H1 (cell line): ENCODE measurements around the gene CHPF2.
A peak's percentile ranks its signal among the peaks of the same experiment; 100 is the strongest.

Experiments used
- CHD2 ChIP-seq: IDR thresholded peaks from 2 replicates; pipeline ENCODE4 v1.6.1; 2012; ENCODE audit warnings: low read length, improper control_type of control experiment
- EZH2 ChIP-seq: fragments of 200-600 bp; sonication (generic); IDR thresholded peaks from 2 replicates; pipeline ENCODE4 v1.7.1; 2012; ENCODE audit warnings: low read depth, mild to moderate bottlenecking, moderate library complexity, low read length, inconsistent platforms; ENCODE audit not compliant: severe bottlenecking
- GABPA ChIP-seq: IDR thresholded peaks from 2 replicates; pipeline ENCODE4 v1.6.1; 2011; ENCODE audit warnings: mild to moderate bottlenecking, low read length, moderate library complexity, borderline replicate concordance; ENCODE audit not compliant: insufficient read depth
- HDAC6 ChIP-seq: IDR thresholded peaks from one replicate; pipeline ENCODE4 v1.7.1; 2012; ENCODE audit warnings: low read depth, mild to moderate bottlenecking, inconsistent platforms, low read length, moderate library complexity
- KDM5A ChIP-seq: fragments of 200-600 bp; IDR thresholded peaks from 2 replicates; pipeline ENCODE4 v1.7.1; 2012; ENCODE audit warnings: mild to moderate bottlenecking, low read length, inconsistent platforms, mixed read lengths
- MAX ChIP-seq: IDR thresholded peaks from 2 replicates; pipeline ENCODE4 v1.6.1; 2012; ENCODE audit warnings: inconsistent platforms
- PHF8 ChIP-seq: fragments of 200-600 bp; sonication (generic); conservative IDR thresholded peaks from 2 replicates; pipeline ENCODE4 v1.7.1; 2012; ENCODE audit warnings: low read depth, mild to moderate bottlenecking, inconsistent platforms, low read length, moderate library complexity
- POLR2A ChIP-seq, 2 experiments: IDR thresholded peaks; 1 replicate in 1 of 2; 2 replicates in 1 of 2; pipeline ENCODE4 v1.6.1; 2011; ENCODE audit warnings: low read depth in 2 of 2, low read length in 2 of 2, mild to moderate bottlenecking in 2 of 2; ENCODE audit errors: control extremely low read depth in 1 of 2
- POLR2AphosphoS5 ChIP-seq: IDR thresholded peaks from 2 replicates; pipeline ENCODE4 v1.6.1; 2011; ENCODE audit warnings: low read depth, low read length
- RAD21 ChIP-seq, 2 experiments: IDR thresholded peaks in 1 of 2; conservative IDR thresholded peaks in 1 of 2; 2 replicates each; pipeline ENCODE4 v1.6.1; 2011; ENCODE audit warnings: low read depth in 2 of 2, low read length in 2 of 2, improper control_type of control experiment in 1 of 2, inconsistent platforms in 1 of 2, mild to moderate bottlenecking in 1 of 2, moderate library complexity in 1 of 2
- TEAD4 ChIP-seq: IDR thresholded peaks from 2 replicates; pipeline ENCODE4 v1.6.1; 2012; ENCODE audit warnings: low read depth, low read length, inconsistent platforms, mixed read lengths
- YY1 ChIP-seq: IDR thresholded peaks from 2 replicates; pipeline ENCODE4 v1.6.1; 2011; ENCODE audit warnings: low read depth, mild to moderate bottlenecking, low read length
- TF ChIP-seq, protein P1 (sequence below), 3 experiments: IDR thresholded peaks; 1 replicate in 2 of 3; 2 replicates in 1 of 3; pipeline versions ENCODE4 v1.5.1 to v1.6.1; 2011; ENCODE audit warnings: low read length in 3 of 3, mild to moderate bottlenecking in 3 of 3, inconsistent platforms in 2 of 3, low read depth in 1 of 3, moderate library complexity in 1 of 3; ENCODE audit not compliant: insufficient read depth in 1 of 3; ENCODE audit errors: control extremely low read depth in 1 of 3
- TF ChIP-seq, protein P2 (sequence below): IDR thresholded peaks from 2 replicates; pipeline ENCODE4 v1.6.1; 2011; ENCODE audit warnings: low read depth, mild to moderate bottlenecking, low read length; ENCODE audit not compliant: insufficient read depth

GRCh38 chr7:151245360-151246101 lies 13.2 kb downstream of the CHPF2 start:
- TF ChIP-seq, protein P1, sequence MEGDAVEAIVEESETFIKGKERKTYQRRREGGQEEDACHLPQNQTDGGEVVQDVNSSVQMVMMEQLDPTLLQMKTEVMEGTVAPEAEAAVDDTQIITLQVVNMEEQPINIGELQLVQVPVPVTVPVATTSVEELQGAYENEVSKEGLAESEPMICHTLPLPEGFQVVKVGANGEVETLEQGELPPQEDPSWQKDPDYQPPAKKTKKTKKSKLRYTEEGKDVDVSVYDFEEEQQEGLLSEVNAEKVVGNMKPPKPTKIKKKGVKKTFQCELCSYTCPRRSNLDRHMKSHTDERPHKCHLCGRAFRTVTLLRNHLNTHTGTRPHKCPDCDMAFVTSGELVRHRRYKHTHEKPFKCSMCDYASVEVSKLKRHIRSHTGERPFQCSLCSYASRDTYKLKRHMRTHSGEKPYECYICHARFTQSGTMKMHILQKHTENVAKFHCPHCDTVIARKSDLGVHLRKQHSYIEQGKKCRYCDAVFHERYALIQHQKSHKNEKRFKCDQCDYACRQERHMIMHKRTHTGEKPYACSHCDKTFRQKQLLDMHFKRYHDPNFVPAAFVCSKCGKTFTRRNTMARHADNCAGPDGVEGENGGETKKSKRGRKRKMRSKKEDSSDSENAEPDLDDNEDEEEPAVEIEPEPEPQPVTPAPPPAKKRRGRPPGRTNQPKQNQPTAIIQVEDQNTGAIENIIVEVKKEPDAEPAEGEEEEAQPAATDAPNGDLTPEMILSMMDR (IDR thresholded peaks at IDR 0.05; ENCODE audit: control extremely low read depth in 1 of 3, insufficient read depth in 1 of 3, low read depth in 1 of 3, low read length in 3 of 3) = peak in 2 of 3 experiments; percentile 40 to 87; a peak in 3 of 4 replicates
- TF ChIP-seq TEAD4 = no peak
- TF ChIP-seq RAD21 (IDR thresholded peaks at IDR 0.05 in 1 of 2, conservative IDR thresholded peaks at IDR 0.05 in 1 of 2; ENCODE audit: low read depth in 2 of 2, low read length in 2 of 2) = peak; percentile 38 to 75
- TF ChIP-seq POLR2AphosphoS5 = no peak
- no peak for TF ChIP-seq CHD2
- TF ChIP-seq YY1 = no peak
- TF ChIP-seq KDM5A = no peak
- no peak for TF ChIP-seq PHF8
- TF ChIP-seq EZH2 = no peak
- TF ChIP-seq POLR2A (IDR thresholded peaks at IDR 0.05; ENCODE audit: control extremely low read depth in 1 of 2, low read depth in 2 of 2, low read length in 2 of 2) = no peak
- no peak for TF ChIP-seq MAX
- TF ChIP-seq, protein P2, sequence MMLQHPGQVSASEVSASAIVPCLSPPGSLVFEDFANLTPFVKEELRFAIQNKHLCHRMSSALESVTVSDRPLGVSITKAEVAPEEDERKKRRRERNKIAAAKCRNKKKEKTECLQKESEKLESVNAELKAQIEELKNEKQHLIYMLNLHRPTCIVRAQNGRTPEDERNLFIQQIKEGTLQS = no peak
- TF ChIP-seq HDAC6 = no peak
- no peak for TF ChIP-seq GABPA
